HFF-Myc (cell line): ENCODE measurements around the gene SH3TC1.

Experiments
- DNase-seq: peaks from one replicate; pipeline ENCODE4 v3.0.0-alpha.2; 2011; ENCODE audit warnings: low read depth; ENCODE audit errors: extremely low read depth
- H3K4me3 ChIP-seq: replicated peaks from 2 replicates; pipeline ENCODE4 v1.5.1; 2011; ENCODE audit warnings: low read depth, mild to moderate bottlenecking, control low read depth, low read length
- TF ChIP-seq, protein P1 (sequence below): IDR thresholded peaks from 2 replicates; pipeline ENCODE4 v1.5.1; 2012; ENCODE audit warnings: mild to moderate bottlenecking, low read depth, low read length, control low read depth; ENCODE audit errors: missing control alignments

Gene SH3TC1

DNA sequence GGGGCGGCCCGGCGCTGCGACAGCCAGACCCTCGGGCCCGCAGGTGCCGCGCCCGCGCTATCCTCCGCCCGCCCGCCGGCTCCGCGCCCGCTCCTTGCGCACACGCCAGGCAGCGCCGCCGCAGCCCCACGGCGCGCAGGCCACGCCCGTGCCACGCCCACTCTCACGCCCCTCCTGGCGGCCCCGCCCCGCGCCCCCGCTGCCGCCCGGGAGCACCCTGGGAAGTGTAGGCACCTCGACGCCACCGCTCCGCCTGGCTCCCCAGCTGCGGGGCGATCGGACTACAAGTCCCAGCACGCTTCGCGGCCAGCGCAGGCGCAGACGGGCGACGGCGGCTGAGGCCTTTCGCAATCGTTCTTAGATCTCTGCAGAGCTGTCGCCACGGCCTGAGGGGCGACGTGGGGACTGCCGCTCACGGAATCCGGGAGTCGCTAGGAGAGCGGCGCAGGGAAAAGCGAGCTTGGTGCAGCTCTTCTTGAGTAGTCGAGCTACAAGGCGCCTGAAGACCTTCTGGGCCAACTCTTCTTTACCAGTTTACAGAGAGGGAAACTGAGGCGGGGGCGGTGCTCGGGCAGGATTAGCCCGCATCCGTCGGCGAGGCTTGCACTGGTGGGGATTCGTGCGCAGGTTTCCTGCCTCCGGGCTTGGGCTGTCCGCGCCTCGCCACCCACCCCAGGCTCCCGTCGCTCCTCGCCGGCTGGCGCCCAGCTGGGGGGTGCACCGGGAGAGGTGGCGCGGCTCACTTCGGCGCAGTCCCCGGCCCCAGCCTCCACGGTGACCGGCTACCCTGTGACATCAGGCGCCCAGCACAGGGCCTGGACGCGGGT is 40.2 kb upstream of the SH3TC1 start, which contains the start of gene ABLIM2:
ABLIM2 (minus strand) TSS at position 104 of the 827 bp plus-strand sequence. CDS start 124 bp downstream, outside the sequence.
- peak; percentile 87 for DNase-seq
- peak within 1 kb of the TSS; percentile 70 for H3K4me3 ChIP-seq

DNA sequence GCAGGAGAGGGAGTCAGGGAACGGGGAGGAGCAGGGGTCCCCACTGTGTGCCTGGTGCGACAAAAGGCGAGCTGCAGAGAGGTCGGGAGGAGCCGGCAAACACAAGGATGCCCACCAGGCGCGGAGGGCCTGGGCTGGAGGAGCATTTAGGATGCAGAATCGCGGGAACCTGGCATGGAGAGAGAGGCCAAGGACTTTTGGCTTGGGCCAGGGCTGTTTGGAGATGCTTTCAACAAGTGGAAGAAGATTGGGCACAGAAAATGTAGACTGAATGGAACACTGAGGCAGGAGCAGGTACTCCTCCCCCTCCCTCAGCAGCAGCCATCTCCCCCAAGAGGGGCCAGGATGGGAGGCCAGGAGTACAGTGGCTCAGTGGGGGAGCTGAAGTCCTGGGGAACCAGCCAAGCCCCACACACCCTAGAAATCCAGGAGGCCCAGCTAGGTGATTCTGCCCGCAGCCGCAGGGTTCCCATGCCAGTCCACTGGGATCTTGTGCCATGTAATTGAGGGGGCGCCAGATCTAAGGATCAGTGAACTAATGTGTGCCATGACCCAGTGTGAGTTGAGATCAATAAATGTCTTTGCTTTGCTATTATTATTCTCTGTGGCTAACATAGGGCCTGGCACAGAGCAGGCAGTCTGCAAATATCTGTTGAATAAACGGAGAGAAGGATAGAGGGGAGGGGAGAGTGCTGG is 39.4 kb upstream of the SH3TC1 start:
- peak overlapping the region; percentile 70 for H3K4me3 ChIP-seq
- TF ChIP-seq, protein P1, sequence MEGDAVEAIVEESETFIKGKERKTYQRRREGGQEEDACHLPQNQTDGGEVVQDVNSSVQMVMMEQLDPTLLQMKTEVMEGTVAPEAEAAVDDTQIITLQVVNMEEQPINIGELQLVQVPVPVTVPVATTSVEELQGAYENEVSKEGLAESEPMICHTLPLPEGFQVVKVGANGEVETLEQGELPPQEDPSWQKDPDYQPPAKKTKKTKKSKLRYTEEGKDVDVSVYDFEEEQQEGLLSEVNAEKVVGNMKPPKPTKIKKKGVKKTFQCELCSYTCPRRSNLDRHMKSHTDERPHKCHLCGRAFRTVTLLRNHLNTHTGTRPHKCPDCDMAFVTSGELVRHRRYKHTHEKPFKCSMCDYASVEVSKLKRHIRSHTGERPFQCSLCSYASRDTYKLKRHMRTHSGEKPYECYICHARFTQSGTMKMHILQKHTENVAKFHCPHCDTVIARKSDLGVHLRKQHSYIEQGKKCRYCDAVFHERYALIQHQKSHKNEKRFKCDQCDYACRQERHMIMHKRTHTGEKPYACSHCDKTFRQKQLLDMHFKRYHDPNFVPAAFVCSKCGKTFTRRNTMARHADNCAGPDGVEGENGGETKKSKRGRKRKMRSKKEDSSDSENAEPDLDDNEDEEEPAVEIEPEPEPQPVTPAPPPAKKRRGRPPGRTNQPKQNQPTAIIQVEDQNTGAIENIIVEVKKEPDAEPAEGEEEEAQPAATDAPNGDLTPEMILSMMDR = no peak
- DNase-seq = no peak

More for the DNA sequence above, 40.2 kb upstream of the SH3TC1 start, which contains the start of gene ABLIM2:
- TF ChIP-seq, protein P1 = no peak

DNA sequence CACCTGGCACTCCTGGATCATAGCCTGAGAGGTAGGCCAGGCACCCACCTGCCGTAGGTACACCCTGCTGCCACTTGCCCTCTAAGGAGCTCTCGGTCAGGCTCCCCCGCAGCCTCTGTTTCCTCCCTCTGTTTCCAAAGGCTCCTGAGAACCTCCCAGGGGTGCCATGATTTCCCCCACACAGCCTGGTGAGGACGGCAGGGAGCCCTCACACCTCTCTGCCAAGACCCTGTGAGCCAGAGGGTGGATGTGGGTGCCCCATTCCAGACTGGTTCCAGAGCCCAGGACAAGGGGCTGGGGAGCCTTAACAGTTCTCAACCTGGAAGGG is 38.9 kb upstream of the SH3TC1 start:
- TF ChIP-seq, protein P1 = no peak
- no peak overlapping the region for H3K4me3 ChIP-seq
- DNase-seq = no peak

DNA sequence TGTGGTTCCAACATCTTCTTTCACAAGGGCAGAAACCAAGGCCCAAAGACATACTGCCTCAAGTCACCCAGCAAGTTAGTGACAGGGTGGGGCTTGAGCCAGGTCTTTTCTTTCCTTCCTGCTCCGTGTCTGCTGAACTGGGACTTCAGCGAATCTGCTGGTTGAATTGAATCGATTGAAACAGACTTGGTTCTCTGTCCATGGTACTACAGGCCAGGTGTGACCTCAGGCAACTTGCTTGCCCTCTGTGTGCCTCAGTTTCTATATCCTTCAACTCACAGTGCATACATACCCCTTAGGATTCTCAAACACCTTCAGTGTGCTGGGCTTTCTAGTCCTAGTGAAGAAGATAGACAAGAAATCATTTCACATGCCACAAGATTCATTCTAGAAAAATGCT is 38.5 kb upstream of the SH3TC1 start:
- no peak overlapping the region for H3K4me3 ChIP-seq
- TF ChIP-seq, protein P1 = no peak
- DNase-seq = no peak

DNA sequence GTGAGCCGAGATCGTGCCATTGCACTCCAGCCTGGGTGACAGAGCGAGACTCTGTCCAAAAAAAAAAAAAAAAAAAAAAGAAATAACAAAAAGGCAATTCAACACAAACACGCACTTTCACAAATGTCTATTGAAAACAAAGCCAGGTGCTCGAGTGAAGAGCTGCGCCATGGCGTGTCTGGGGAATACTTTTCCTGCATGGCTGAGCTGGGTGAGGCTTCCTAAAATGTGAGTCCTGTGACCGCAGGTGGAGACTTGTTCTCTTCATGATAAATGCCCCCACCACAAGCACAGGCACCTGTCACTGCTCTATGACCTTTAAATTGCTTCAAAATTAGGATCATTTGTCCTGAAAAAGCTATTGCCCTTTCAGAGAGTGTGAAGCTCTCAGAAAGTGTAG is 36.5 kb upstream of the SH3TC1 start:
- TF ChIP-seq, protein P1 = no peak
- no peak for DNase-seq
- H3K4me3 ChIP-seq = no peak overlapping the region

DNA sequence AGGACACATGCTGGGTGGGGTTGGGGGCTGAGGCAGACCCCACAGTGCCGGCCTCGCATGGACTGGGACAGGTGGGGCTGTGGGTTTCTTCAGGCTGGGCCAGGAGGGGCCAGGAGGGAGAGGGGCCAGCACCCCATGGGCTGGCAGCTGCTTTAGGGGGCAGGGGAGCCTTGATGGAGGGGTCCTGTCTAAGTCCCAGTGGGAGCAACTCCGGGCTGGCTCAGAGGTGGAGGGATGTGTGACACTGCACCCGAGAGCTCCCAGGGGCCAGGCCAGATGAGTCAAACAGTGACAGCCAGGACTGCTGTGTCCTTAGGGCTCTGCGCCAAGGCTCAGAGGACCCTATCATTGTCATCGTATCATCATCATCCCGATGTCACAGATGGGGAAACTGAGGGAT is 36.1 kb upstream of the SH3TC1 start:
- H3K4me3 ChIP-seq = no peak overlapping the region
- no peak for DNase-seq
- TF ChIP-seq, protein P1 = no peak
